ENCODE results near the gene RPTOR. TPM values are rescaled to one million over a fixed set of nuclear protein-coding genes. Genes with fewer than 3 reads are reported as not detected.

The RPTOR gene
- total RNA-seq, 1 experiment from 2014 or later: 66.7 TPM

- no peak overlapping the region for H3K4me3 ChIP-seq (ENCODE audit: low read depth, low read length)
- Mint-ChIP-seq H3K36me3 (ENCODE audit: insufficient read depth, unreplicated experiment) (peaks cover 29% of the 10 kb centered on the region), H3K4me1 (ENCODE audit: low read depth, unreplicated experiment) (no peaks in the 10 kb centered on the region), H3K27ac (ENCODE audit: unreplicated experiment) (no peak overlapping the region), H3K27me3 (ENCODE audit: insufficient read depth, unreplicated experiment) (no peaks in the 10 kb centered on the region), H3K4me3 (ENCODE audit: unreplicated experiment) (no peak overlapping the region), H3K9me3 (ENCODE audit: unreplicated experiment) (no peaks in the 10 kb centered on the region)
- H3K9me3 ChIP-seq: no peaks in the 10 kb centered on the region
- no peak for TF ChIP-seq CTCF (IDR thresholded peaks at IDR 0.05; ENCODE audit: insufficient read depth in 1 of 2, low read depth in 1 of 2, low read length in 1 of 2, severe bottlenecking in 1 of 2, unreplicated experiment in 1 of 2)
- no peaks in the 10 kb centered on the region for H3K27me3 ChIP-seq (replicated peaks; ENCODE audit: control insufficient read depth, insufficient read depth, low read length)
- no peak for DNase-seq
- no peaks in the 10 kb centered on the region for H3K4me1 ChIP-seq
- ChIA-PET POLR2A (interaction anchor here (0.6 kb wide), 1 partner anchor 605 kb away, joined by 3 read pairs; no protein-coding TSS in a partner anchor), CTCF (interaction anchor here (0.9 to 1.8 kb wide), 4 partner anchors 12 to 546 kb away, joined by 3 to 11 read pairs (median 4); no protein-coding TSS in a partner anchor)
- intact Hi-C loops (cut with micrococcal nuclease; ENCODE audit: unreplicated experiment): no loop called here
- BruUV-seq (replicated peaks): no TSS peak
- no peaks in the 10 kb centered on the region for H3K36me3 ChIP-seq (ENCODE audit: control insufficient read depth, insufficient read depth, low read length)
Observed at GRCh38 chr17:80970762-80971703, 426.4 kb downstream of the RPTOR start.

GRCh38 chr17:80971704-80972304 is 427.2 kb downstream of the RPTOR start:
- Mint-ChIP-seq H3K27ac (ENCODE audit: unreplicated experiment) (no peak overlapping the region), H3K9me3 (ENCODE audit: unreplicated experiment) (no peaks in the 10 kb centered on the region), H3K36me3 (ENCODE audit: insufficient read depth, unreplicated experiment) (peaks cover 26% of the 10 kb centered on the region), H3K27me3 (ENCODE audit: insufficient read depth, unreplicated experiment) (no peaks in the 10 kb centered on the region), H3K4me1 (ENCODE audit: low read depth, unreplicated experiment) (no peaks in the 10 kb centered on the region), H3K4me3 (ENCODE audit: unreplicated experiment) (no peak overlapping the region)
- TF ChIP-seq CTCF (IDR thresholded peaks at IDR 0.05; ENCODE audit: insufficient read depth in 1 of 2, low read depth in 1 of 2, low read length in 1 of 2, severe bottlenecking in 1 of 2, unreplicated experiment in 1 of 2): no peak
- intact Hi-C loops (cut with micrococcal nuclease; ENCODE audit: unreplicated experiment): no loop called here
- DNase-seq: no peak
- BruUV-seq (replicated peaks): no TSS peak
- no peaks in the 10 kb centered on the region for H3K9me3 ChIP-seq
- POLR2A ChIA-PET: no interaction called here
- no peak overlapping the region for H3K4me3 ChIP-seq (ENCODE audit: low read depth, low read length)
- H3K4me1 ChIP-seq: no peaks in the 10 kb centered on the region
- H3K36me3 ChIP-seq (ENCODE audit: control insufficient read depth, insufficient read depth, low read length): no peaks in the 10 kb centered on the region
- CTCF ChIA-PET: interaction anchor here (0.5 to 0.9 kb wide), 2 partner anchors 496 to 534 kb away, joined by 3 read pairs; no protein-coding TSS in a partner anchor
- no peaks in the 10 kb centered on the region for H3K27me3 ChIP-seq (replicated peaks; ENCODE audit: control insufficient read depth, insufficient read depth, low read length)

GRCh38 chr17:80976701-80977100 is 432.1 kb downstream of the RPTOR start:
- Histone ChIP-seq H3K4me3 (ENCODE audit: low read depth, low read length) (no peak overlapping the region), H3K27me3 (replicated peaks; ENCODE audit: control insufficient read depth, insufficient read depth, low read length) (no peaks in the 10 kb centered on the region), H3K4me1 (peaks cover 9% of the 10 kb centered on the region; the same call in 1 of the 2 replicates), H3K9me3 (0 out of 2 replicates have a peak, but pooled peaks cover 3% of the 10 kb centered on the region), H3K36me3 (ENCODE audit: control insufficient read depth, insufficient read depth, low read length) (no peaks in the 10 kb centered on the region)
- H3K36me3 Mint-ChIP-seq (ENCODE audit: insufficient read depth, unreplicated experiment): no peaks in the 10 kb centered on the region
- H3K27ac Mint-ChIP-seq (ENCODE audit: unreplicated experiment): no peak overlapping the region
- POLR2A ChIA-PET: no interaction called here
- intact Hi-C loops (cut with micrococcal nuclease; ENCODE audit: unreplicated experiment): no loop called here
- no peak for DNase-seq
- BruUV-seq (replicated peaks): no TSS peak
- CTCF ChIA-PET: no interaction called here
- peaks cover 11% of the 10 kb centered on the region for H3K4me1 Mint-ChIP-seq (ENCODE audit: low read depth, unreplicated experiment)
- H3K27me3 Mint-ChIP-seq (ENCODE audit: insufficient read depth, unreplicated experiment): peaks cover 7% of the 10 kb centered on the region
- no peak overlapping the region for H3K4me3 Mint-ChIP-seq (ENCODE audit: unreplicated experiment)
- no peak for TF ChIP-seq CTCF (IDR thresholded peaks at IDR 0.05; ENCODE audit: insufficient read depth in 1 of 2, low read depth in 1 of 2, low read length in 1 of 2, severe bottlenecking in 1 of 2, unreplicated experiment in 1 of 2)
- H3K9me3 Mint-ChIP-seq (ENCODE audit: unreplicated experiment): no peaks in the 10 kb centered on the region
